Stimulated activated CD4-positive, alpha-beta T cell treated with anti-CD3 and anti-CD28 coated beads, TNF-alpha, amount 100 ng/mL, for 48 hours (primary cell): ENCODE measurements around the gene PRKAR1A.
"Not testable (repeated sequence)": the region's sequence is repeated elsewhere in the genome, so short reads cannot be mapped to it uniquely, and the experiment has no call there.

Source experiments
- DNase-seq, 3 donors: peaks; one replicate each; pipeline ENCODE4 v3.0.0-alpha.2; 2020; ENCODE audit warnings: low read depth in 3 of 3

Gene PRKAR1A

GRCh38 chr17:68579194-68579927 lies 67.1 kb downstream of the PRKAR1A start:
- DNase-seq: no peak

DNA sequence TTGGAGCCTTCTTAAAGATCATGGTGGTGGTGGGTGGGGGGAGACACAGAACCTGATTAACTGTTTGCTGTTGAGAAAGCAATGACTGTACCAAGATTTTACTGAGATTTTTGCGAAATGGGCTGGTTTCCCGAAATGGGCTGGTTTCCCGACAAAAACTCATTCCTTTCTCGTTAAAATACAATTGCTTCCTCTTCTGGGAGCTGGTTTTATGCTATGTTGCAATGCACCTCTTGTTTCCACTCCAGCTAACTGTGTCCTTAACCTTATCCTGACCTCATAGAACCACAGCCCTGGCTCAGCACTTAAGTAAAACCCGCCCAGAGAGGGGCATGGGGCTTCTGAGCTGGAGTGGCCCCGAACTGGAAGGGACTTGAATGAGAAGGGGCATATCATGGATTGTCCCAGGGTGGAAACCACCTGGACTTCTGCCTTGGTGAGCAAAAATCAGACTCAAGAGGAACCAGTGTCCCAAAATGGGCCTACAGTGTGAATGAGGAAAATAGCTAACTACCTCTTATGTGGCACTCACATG lies 68.1 kb downstream of the PRKAR1A start:
- no peak for DNase-seq

DNA sequence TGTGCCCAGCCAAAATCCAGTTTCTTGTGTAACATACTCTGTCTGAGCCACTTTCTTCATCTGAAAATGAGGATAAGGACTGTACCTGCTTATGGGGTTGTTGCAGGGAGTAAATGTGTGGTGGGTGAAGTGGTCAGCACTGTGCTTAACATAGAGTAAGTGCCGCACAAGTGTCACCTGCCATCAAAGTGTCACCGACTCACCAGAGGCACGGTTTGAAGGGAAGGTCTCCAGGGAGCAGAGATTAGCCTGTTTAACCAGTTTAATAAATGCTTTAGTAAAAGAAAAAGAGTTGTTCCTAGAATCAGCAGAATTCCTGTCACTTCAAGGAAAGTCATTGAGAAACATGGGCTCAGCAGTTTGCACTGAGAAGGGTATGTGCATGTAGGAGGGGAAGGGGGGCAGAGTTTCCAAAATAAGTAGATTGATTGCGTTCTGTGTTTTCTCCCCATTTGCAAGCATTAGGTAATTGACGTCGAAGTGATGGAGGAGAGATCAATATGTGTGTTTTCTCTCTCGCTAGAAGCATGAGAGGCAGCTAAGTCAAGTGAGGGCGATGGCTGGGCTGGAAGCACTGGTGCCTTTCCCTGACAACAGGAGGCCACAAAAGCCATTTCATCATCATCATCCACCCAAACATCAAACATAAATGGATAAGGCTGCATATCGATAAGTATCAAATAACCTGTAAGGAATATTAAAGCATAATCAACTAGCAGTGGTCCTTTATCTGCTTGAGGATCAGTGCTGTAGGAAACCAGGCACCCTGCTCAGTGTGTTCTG lies 69.8 kb downstream of the PRKAR1A start:
- no peak for DNase-seq

- DNase-seq: not testable (repeated sequence)
Measured at GRCh38 chr17:68582867-68583266, 70.6 kb downstream of the PRKAR1A start.

GRCh38 chr17:68584581-68585303 lies 72.5 kb downstream of the PRKAR1A start:
- no peak for DNase-seq

DNA sequence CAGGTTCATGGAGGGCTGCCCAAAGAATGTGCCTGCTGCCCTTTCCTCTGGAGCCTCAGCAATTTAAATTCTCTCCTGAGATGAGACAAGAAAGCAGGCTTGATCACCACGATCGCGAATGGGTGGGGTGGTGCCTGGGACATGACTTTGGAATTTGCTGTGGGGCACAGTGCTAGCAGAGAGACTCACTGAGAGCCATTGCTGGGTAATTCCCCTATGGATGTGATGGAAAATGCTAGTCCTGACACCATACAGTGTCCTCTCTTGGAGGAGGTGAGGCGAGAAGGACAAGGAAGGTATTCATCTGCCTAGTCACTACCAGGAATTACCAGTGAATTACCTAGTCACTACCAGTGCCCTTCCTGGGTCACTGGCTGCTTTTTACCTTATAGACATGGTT lies 73.4 kb downstream of the PRKAR1A start:
- no peak for DNase-seq

GRCh38 chr17:68587026-68587425 lies 74.8 kb downstream of the PRKAR1A start:
- DNase-seq: no peak

GRCh38 chr17:68587847-68588246 lies 75.6 kb downstream of the PRKAR1A start:
- no peak for DNase-seq

GRCh38 chr17:68588362-68588761 lies 76.1 kb downstream of the PRKAR1A start:
- DNase-seq: no peak

DNA sequence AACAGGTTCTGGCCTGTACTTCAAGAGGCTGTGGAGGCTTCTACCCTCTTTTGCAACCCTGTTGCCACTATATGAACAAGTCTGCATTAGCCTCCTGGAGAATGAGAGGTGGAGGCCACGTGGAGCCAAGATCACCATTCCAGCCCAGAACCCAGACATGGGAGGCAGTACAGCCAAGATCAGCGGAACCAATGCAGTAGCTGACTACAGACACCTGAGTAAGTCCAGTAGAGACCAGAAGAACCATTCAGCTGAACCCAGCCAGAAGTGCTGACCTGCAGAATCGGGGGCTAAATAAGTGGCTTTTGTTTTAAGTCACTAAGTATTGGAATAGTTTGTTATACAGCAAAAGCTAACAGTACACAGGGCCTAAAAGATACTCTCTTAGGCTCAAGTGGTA lies 76.9 kb downstream of the PRKAR1A start:
- DNase-seq: no peak

GRCh38 chr17:68591583-68591982 lies 79.4 kb downstream of the PRKAR1A start:
- no peak for DNase-seq

GRCh38 chr17:68592009-68592408 lies 79.8 kb downstream of the PRKAR1A start:
- DNase-seq: no peak

DNA sequence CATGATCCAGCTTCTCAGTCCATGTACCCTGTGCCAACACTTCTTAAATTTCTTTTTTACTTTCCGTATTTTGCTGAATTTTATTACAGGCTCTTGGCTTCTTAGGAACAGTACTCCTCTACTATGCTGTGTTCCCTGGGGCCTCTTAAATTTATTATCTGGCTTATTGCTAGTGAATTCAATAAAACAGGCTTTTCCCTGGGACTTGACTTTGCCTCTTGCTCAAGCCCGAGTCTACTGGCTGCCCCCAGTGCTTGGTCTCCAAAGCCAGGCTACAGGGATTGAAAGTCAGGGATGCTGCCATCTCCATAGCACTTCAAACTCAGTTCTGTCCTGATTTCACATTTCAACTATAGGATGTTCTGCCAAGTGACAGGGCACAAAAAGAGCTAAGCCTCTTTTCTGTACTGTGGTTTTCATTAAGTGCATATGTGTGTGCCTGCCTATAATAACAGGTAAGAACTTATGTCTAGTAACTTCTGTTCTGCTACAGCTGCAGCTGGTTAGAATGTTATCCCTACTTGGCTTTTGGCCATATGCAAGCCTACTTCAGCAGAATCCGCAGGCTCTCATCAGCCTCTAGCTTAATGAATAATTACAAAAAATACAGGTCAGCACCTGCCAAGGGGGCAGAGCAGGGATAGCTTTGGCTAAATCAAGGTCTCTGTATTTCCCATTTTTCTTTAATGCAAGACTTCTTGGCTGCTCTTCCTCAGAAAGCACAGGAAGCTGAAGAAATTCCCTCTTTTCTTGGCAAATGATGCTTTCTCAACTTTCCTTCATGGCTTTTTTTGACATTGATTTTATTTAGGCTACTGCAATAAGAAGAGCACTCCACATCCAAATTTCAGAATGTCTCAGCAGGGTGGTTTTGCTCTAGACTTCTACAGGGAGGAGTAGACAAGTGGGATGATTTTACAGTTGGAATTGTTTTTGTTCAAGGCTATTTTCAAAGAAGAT lies 80.7 kb downstream of the PRKAR1A start:
- DNase-seq: no peak

- DNase-seq: no peak
Measured at GRCh38 chr17:68594552-68594951, 82.3 kb downstream of the PRKAR1A start.

DNA sequence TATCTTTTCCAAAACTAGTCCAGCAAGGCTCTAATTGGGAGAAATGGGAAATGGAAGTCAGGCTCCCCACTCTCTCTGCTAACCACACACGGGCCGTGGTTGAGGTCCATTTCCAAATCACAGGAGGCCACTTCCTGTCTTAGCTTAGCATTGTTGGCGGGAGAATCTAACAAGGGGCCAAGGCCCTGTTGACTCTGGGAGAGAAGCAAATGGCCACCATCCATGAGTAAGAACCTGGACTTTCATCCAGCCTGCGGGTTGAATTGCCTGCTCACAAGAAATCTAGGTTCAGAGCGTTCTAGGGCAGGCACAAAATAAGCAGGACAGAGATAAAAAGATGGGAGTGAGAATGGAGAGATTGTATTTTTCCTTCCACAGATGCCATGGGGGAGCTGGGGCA lies 83.3 kb downstream of the PRKAR1A start:
- DNase-seq: no peak

GRCh38 chr17:68595986-68596385 lies 83.8 kb downstream of the PRKAR1A start:
- no peak for DNase-seq

DNA sequence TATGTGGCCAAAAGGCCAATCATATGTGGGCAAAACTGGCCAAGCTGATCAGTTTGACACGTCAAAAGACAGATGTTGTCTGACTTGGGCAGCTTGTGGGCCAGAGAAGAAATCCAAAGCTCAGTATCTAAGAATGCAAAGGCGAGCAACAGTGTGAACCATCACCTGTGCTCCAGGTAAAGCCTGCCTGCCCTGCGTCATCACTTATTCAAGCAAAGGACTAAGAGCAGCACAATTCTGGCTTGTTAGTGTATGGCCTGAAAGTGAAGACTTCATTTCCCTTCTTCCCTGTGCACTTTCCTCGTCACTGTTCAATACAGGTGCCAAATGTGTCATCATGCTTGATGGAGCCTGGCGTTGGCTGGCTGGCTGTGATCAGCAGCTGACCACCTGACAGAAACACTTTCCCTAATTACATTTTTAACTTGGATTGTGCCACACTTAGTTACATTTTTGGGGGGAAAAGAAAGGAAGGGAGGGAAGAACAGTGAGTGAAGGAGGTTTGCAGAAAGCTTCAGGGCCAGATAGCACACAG lies 84.2 kb downstream of the PRKAR1A start:
- no peak for DNase-seq

DNA sequence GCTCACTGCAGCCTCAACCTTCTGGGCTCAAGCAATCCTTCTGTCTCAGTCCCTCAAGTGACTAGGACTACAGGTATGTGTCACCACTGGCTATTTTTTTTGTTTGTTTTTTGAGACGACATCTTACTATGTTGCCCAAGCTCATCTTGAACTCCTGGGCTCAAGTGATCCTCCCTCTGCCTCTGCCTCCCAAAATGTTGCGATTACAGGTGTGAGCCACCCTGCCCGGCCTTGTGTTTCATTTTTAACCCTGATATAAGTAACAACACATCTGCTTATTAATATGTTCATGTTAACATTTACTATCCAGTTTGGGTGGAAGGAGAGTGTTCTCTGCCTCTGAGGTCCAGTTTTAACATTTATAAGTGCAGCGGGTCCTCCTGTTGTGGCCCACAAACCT lies 85.8 kb downstream of the PRKAR1A start:
- DNase-seq: no peak

- no peak for DNase-seq
Measured at GRCh38 chr17:68598545-68598961, 86.3 kb downstream of the PRKAR1A start.

GRCh38 chr17:68599091-68599490 lies 86.9 kb downstream of the PRKAR1A start:
- no peak for DNase-seq

- no peak for DNase-seq
Measured at GRCh38 chr17:68599552-68600066, 87.4 kb downstream of the PRKAR1A start.
